Measurements from ENCODE around the gene HLA-G. TPM values are rescaled to one million over a fixed set of nuclear protein-coding genes. Genes with fewer than 3 reads are reported as not detected.

The HLA-G gene
- total and polyA plus RNA-seq, 2 of the 4 experiments (the other 2 are of a cell fraction) = not detected

DNA sequence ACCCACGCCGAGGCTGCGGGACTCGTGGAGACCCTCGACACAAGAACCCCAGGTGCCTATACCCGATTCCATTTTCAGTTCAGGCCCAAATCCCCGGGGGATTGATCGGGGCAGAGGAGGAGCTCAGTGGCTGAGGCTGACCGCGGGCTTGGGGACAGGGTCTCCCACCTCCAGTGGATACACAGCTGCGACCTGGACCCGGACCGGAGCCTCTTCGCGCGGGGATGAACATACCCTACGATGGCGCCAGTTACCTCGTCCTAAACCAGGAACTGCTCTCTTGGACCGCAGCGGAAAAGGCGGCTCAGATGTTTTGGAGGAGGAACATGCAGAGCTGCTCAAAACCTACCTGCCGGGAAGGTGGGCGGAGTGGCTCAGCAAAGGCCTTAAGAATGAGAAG, 27.4 kb upstream of the HLA-G start:
- Histone ChIP-seq H3K27ac (ENCODE audit: insufficient read depth, low read length) (no peak overlapping the region), H3K4me1 (ENCODE audit: control insufficient read depth, insufficient read depth, low read length) (no peaks in the 10 kb centered on the region), H4K20me1 (ENCODE audit: insufficient read depth, low read length) (no peaks in the 10 kb centered on the region), H3K18ac (ENCODE audit: low read depth, low read length) (no peak overlapping the region), H2BK120ac (ENCODE audit: low read depth, low read length) (no peak overlapping the region), H2BK15ac (ENCODE audit: low read depth, low read length) (no peak overlapping the region), H2BK20ac (ENCODE audit: low read depth, low read length) (no peak overlapping the region), H3K36me3 (ENCODE audit: control insufficient read depth, insufficient read depth, low read length) (no peaks in the 10 kb centered on the region), H3K4me2 (ENCODE audit: low read depth, low read length) (no peak overlapping the region), H3K4ac (ENCODE audit: low read depth, low read length) (no peak overlapping the region), H3K56ac (ENCODE audit: extremely low read depth, insufficient read depth, low read length) (no peak overlapping the region), H4K8ac (ENCODE audit: low read depth in 2 of 2, low read length in 2 of 2) (no peak overlapping the region), H2AK5ac (ENCODE audit: low read depth, low read length) (no peak overlapping the region), H4K91ac (ENCODE audit: insufficient read depth, low read depth, low read length) (no peak overlapping the region), H2AFZ (replicated peaks; ENCODE audit: low read length, poor library complexity) (no peak overlapping the region), H2BK5ac (ENCODE audit: low read depth, low read length, poor library complexity, severe bottlenecking) (no peak overlapping the region), H2AK9ac (replicated peaks; ENCODE audit: low read depth, low read length, poor library complexity) (no peak overlapping the region), H3K9me1 (ENCODE audit: insufficient read depth, low read length) (no peaks in the 10 kb centered on the region), H3K14ac (replicated peaks; ENCODE audit: low read depth, low read length) (no peak overlapping the region), H3K9ac (ENCODE audit: low read depth, low read length) (no peak overlapping the region), H3K9me3 (ENCODE audit: control insufficient read depth, insufficient read depth, low read length) (no peaks in the 10 kb centered on the region), H3K23ac (ENCODE audit: low read depth, low read length) (no peak overlapping the region), H3K79me1 (ENCODE audit: low read depth in 1 of 2, low read length in 2 of 2) (no peaks in the 10 kb centered on the region), H3K4me3 (ENCODE audit: insufficient read depth, low read depth, low read length) (no peak overlapping the region), H3K27me3 (ENCODE audit: control insufficient read depth, insufficient read depth, low read length) (peaks cover 2% of the 10 kb centered on the region; the same call in 1 of the 2 replicates), H4K5ac (ENCODE audit: low read depth, low read length) (no peak overlapping the region)
- no peak for DNase-seq
- intact Hi-C loops (cut with micrococcal nuclease) (no loop called here), in situ Hi-C loops (cut with MboI; ENCODE audit: low sequenced_read_pairs) (no loop called here), dilution Hi-C loops (cut with HindIII; ENCODE audit: low sequenced_read_pairs, unreplicated experiment) (no loop called here)
- BruUV-seq (replicated peaks) = no TSS peak
- POLR2A ChIA-PET (ENCODE audit: unreplicated experiment) = no interaction called here
- ATAC-seq (ENCODE audit: low read depth) = no peak
- CTCF ChIA-PET = interaction anchor here (1.0 kb wide), 1 partner anchor 9 kb away, joined by 4 read pairs; no protein-coding TSS in a partner anchor
- WGBS, 2 experiments (ENCODE audit: extremely low coverage in 2 of 2, insufficient read length in 1 of 2) = 80% methylated on average over 13 of the region's 24 CpGs; no CpG with 5 or more reads in 1 of the 2 experiments
- TF ChIP-seq MXI1 (IDR thresholded peaks at IDR 0.05; ENCODE audit: borderline replicate concordance, low read depth, low read length) (no peak), MAZ (IDR thresholded peaks at IDR 0.05; ENCODE audit: borderline replicate concordance, low read depth, low read length) (no peak), RFX5 (IDR thresholded peaks at IDR 0.05; ENCODE audit: low read depth, low read length) (no peak), FOS (IDR thresholded peaks at IDR 0.05; ENCODE audit: low read depth, low read length) (no peak), RAD21 (IDR thresholded peaks at IDR 0.05; ENCODE audit: low read length) (no peak), BHLHE40 (IDR thresholded peaks at IDR 0.05; ENCODE audit: low read depth, low read length) (no peak)
- TF ChIP-seq, protein P1, sequence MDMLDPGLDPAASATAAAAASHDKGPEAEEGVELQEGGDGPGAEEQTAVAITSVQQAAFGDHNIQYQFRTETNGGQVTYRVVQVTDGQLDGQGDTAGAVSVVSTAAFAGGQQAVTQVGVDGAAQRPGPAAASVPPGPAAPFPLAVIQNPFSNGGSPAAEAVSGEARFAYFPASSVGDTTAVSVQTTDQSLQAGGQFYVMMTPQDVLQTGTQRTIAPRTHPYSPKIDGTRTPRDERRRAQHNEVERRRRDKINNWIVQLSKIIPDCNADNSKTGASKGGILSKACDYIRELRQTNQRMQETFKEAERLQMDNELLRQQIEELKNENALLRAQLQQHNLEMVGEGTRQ (IDR thresholded peaks at IDR 0.05; ENCODE audit: low read depth, low read length) = no peak
- TF ChIP-seq, protein P2, sequence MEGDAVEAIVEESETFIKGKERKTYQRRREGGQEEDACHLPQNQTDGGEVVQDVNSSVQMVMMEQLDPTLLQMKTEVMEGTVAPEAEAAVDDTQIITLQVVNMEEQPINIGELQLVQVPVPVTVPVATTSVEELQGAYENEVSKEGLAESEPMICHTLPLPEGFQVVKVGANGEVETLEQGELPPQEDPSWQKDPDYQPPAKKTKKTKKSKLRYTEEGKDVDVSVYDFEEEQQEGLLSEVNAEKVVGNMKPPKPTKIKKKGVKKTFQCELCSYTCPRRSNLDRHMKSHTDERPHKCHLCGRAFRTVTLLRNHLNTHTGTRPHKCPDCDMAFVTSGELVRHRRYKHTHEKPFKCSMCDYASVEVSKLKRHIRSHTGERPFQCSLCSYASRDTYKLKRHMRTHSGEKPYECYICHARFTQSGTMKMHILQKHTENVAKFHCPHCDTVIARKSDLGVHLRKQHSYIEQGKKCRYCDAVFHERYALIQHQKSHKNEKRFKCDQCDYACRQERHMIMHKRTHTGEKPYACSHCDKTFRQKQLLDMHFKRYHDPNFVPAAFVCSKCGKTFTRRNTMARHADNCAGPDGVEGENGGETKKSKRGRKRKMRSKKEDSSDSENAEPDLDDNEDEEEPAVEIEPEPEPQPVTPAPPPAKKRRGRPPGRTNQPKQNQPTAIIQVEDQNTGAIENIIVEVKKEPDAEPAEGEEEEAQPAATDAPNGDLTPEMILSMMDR (conservative IDR thresholded peaks at IDR 0.05; ENCODE audit: low read depth, low read length) = no peak
- TF ChIP-seq, protein P3, sequence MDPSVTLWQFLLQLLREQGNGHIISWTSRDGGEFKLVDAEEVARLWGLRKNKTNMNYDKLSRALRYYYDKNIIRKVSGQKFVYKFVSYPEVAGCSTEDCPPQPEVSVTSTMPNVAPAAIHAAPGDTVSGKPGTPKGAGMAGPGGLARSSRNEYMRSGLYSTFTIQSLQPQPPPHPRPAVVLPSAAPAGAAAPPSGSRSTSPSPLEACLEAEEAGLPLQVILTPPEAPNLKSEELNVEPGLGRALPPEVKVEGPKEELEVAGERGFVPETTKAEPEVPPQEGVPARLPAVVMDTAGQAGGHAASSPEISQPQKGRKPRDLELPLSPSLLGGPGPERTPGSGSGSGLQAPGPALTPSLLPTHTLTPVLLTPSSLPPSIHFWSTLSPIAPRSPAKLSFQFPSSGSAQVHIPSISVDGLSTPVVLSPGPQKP (IDR thresholded peaks at IDR 0.05; ENCODE audit: borderline replicate concordance, low read depth, low read length) = no peak

Measured in IMR-90 (cell line).